Ascending aorta (tissue), 2 donors: Measurements from ENCODE around the gene STPG4. TPM values are rescaled to one million over a fixed set of nuclear protein-coding genes. Genes with fewer than 3 reads are reported as not detected.

ENCODE experiments used
- DNase-seq, 2 donors: peaks; one replicate each; pipeline ENCODE4 v3.0.0-alpha.2; 2019; ENCODE audit warnings: low spot score in 2 of 2
- H3K27ac ChIP-seq, 2 donors: fragments of 200-600 bp; sonication (generic); one replicate each; pipeline ENCODE4 v1.5.1; 2016 to 2017; ENCODE audit warnings: mild to moderate bottlenecking in 1 of 2
- H3K27me3 ChIP-seq: fragments of 200-600 bp; sonication (generic); one replicate; pipeline ENCODE4 v1.5.1; 2017
- H3K36me3 ChIP-seq, 2 donors: fragments of 200-600 bp; sonication (generic); one replicate each; pipeline ENCODE4 v1.5.1; 2016
- H3K4me1 ChIP-seq, 2 donors: fragments of 200-600 bp; sonication (generic); one replicate each; pipeline ENCODE4 v1.5.1; 2016 to 2017; ENCODE audit warnings: mild to moderate bottlenecking in 1 of 2
- H3K4me3 ChIP-seq, 2 donors: fragments of 200-600 bp; sonication (generic); one replicate each; pipeline ENCODE4 v1.5.1; 2016 to 2017; ENCODE audit warnings: mild to moderate bottlenecking in 1 of 2
- H3K9me3 ChIP-seq, 2 donors: fragments of 200-600 bp; sonication (generic); one replicate each; pipeline ENCODE4 v1.5.1; 2016
- intact Hi-C: fragments of 100-400 bp; cut with DNase I; formaldehyde crosslinking; loops from one replicate; pipeline ENCODE4 v1.15.1; 2023
- total RNA-seq: library from RNA; depleted of rRNA; stranded (reverse); fragments of >200 nt; gene quantifications from one replicate; pipeline ENCODE4 v1.1.0, GENCODE V29; 2016
- TF ChIP-seq, protein P1 (sequence below), 3 experiments: fragments of 200-600 bp in 2 of 3; fragments of 450-650 bp in 1 of 3; sonication (generic) in 2 of 3; IDR thresholded peaks; one replicate each; pipeline ENCODE4 v1.5.1; 2016 to 2019; ENCODE audit warnings: antibody characterized with exemption in 3 of 3, mild to moderate bottlenecking in 1 of 3, moderate library complexity in 1 of 3

Gene STPG4
- total RNA-seq, 1 donor from 2014 or later: not detected

DNA sequence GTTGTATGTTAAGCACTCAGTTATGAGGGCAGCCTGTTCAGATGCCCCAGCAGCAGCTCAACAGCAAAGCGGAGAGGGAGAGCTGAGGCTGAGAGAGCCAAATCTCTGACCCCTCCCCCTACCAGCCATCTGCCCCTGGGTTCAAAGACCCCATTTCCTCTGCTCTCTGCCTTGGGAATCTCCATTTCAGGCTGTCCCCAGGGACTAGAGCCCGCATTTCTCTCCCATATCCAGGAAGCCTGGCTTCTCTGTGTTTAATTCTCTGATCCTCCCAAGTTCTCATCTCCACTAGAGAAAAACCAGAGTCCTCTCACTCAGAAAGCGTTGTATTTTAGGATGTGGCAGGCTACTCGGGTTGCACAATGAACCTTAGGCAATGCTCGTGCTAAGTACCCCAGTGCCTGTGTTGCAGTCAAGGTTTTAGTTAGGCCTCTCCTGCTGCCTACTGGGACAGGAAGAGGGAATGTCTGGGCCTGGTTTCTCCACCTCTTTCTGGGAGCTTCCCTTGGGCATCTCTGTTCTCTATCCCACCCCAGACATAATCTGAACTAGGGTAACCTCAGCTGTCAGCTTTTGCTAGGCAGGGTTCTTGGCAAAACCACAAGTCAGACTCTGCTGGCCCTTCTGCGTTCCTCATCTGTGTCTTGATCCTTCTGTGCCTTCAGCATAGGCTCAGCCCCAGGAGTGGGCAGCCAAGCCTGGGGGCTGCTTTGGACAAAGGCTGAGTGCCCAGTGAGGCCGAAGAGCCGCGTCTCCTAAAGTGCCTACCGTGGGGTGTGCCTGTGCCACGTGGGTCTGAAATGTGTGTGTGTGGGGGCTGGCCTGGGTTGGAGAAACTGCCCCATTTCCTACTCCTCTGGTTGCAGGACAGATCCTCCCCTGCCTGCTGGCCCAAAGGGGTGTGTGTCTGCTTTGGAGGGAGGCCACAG lies 96.8 kb downstream of the STPG4 start:
- Histone ChIP-seq H3K4me3 (no peak overlapping the region), H3K4me1 (peaks cover 23 to 50% of the 10 kb centered on the region in 2 donors), H3K27me3 (no peaks in the 10 kb centered on the region), H3K36me3 (peaks cover 17 to 35% of the 10 kb centered on the region in 2 donors), H3K9me3 (no peaks in the 10 kb centered on the region), H3K27ac (peak overlapping the region; percentile 85 to 86)
- DNase-seq: peak in 1 of 2 donors; percentile 87
- TF ChIP-seq, protein P1, sequence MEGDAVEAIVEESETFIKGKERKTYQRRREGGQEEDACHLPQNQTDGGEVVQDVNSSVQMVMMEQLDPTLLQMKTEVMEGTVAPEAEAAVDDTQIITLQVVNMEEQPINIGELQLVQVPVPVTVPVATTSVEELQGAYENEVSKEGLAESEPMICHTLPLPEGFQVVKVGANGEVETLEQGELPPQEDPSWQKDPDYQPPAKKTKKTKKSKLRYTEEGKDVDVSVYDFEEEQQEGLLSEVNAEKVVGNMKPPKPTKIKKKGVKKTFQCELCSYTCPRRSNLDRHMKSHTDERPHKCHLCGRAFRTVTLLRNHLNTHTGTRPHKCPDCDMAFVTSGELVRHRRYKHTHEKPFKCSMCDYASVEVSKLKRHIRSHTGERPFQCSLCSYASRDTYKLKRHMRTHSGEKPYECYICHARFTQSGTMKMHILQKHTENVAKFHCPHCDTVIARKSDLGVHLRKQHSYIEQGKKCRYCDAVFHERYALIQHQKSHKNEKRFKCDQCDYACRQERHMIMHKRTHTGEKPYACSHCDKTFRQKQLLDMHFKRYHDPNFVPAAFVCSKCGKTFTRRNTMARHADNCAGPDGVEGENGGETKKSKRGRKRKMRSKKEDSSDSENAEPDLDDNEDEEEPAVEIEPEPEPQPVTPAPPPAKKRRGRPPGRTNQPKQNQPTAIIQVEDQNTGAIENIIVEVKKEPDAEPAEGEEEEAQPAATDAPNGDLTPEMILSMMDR (IDR thresholded peaks at IDR 0.05): no peak
- intact Hi-C loops: no loop called here

DNA sequence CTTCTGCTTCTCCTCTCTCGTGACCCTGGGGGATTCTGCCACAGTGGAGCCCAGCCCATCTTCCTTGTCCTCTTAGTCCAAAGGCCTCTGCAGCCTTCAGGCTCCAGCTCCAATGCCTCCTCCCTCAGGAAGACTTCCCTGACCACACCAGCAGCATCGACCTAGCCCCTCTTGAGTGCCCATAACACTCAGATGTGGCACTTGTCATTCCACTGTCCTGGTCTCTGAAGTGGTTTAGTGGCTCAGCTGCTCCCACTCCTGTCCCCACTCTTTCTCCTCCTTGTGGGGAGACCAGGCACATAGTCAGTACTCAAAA lies 97.5 kb downstream of the STPG4 start:
- TF ChIP-seq, protein P1 (IDR thresholded peaks at IDR 0.05): no peak
- no peaks in the 10 kb centered on the region for H3K27me3 ChIP-seq
- peak overlapping the region; percentile 85 to 86 for H3K27ac ChIP-seq
- H3K4me3 ChIP-seq: no peak overlapping the region
- H3K36me3 ChIP-seq: peaks cover 23 to 38% of the 10 kb centered on the region in 2 donors
- peaks cover 23 to 44% of the 10 kb centered on the region in 2 donors for H3K4me1 ChIP-seq
- no peak for DNase-seq
- H3K9me3 ChIP-seq: no peaks in the 10 kb centered on the region
- intact Hi-C loops: no loop called here

DNA sequence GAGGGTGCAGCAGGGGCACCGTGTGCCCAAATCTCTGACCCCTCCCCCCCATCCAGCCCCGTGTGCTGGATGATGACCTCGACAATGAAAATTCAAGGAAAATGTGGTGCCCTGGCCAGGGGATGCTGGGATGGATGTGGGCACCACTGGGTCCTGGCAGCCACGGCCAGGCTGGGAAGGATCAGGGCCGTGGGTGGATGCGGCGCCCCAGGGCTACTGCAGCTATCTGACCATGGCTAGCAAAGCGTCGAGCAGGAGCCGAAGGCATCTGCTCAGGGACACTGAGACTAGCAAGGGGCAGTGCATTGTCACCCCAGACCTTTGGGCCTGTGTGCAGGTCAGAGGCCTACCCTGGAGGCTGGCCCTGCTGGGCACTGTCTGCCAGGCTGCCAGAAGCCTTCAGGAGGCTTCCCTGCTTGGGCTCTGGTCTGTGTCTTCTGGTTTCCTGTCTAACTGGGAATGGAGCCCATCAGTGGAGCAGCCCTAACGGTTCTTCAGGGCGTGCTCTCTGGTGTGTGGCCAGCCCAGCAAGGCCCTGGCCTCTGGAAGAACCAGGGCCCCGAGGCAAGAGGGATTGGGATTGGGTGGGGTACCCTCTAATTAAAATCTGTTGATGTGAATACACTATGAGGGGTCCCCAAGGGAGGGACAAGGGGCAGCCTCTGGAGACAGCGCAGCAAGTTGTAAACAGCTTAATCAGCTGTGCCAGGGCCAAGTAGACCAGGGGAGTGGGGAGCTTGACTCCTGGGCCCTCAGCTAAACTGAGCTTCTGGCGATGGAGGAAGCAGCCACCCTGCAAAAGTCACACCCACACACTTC lies 98.0 kb downstream of the STPG4 start:
- no peak overlapping the region for H3K4me3 ChIP-seq
- H3K36me3 ChIP-seq: peaks cover 29 to 39% of the 10 kb centered on the region in 2 donors
- no peaks in the 10 kb centered on the region for H3K9me3 ChIP-seq
- TF ChIP-seq, protein P1 (IDR thresholded peaks at IDR 0.05): no peak
- H3K27ac ChIP-seq: peak overlapping the region; percentile 85 to 86
- H3K27me3 ChIP-seq: no peaks in the 10 kb centered on the region
- DNase-seq: no peak
- intact Hi-C loops: no loop called here
- peaks cover 23 to 41% of the 10 kb centered on the region in 2 donors for H3K4me1 ChIP-seq

DNA sequence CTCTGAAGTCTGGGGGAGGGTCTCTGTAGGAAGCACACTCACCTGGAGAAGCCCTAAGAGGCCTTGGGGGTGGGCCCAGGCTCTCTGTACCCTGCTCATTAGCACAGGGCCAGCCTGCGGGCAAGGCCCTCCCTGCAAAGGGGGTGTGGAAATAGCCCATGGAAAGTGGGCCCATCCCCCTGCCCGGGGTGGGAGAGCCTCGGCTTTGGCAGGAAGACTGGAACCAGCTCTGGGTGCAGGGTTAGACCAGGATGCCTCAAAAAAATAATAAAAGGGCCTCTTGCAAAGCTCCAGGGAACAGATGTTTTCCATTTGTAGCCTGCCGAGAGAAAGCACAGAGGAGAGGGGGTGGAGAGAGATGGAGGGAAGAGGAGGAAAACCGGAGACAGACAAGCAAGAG lies 98.7 kb downstream of the STPG4 start:
- intact Hi-C loops: no loop called here
- peaks cover 35 to 40% of the 10 kb centered on the region in 2 donors for H3K36me3 ChIP-seq
- peak overlapping the region; percentile 85 to 86 for H3K27ac ChIP-seq
- peaks cover 23 to 41% of the 10 kb centered on the region in 2 donors for H3K4me1 ChIP-seq
- no peaks in the 10 kb centered on the region for H3K9me3 ChIP-seq
- DNase-seq: no peak
- TF ChIP-seq, protein P1 (IDR thresholded peaks at IDR 0.05): no peak
- no peaks in the 10 kb centered on the region for H3K27me3 ChIP-seq
- H3K4me3 ChIP-seq: no peak overlapping the region

DNA sequence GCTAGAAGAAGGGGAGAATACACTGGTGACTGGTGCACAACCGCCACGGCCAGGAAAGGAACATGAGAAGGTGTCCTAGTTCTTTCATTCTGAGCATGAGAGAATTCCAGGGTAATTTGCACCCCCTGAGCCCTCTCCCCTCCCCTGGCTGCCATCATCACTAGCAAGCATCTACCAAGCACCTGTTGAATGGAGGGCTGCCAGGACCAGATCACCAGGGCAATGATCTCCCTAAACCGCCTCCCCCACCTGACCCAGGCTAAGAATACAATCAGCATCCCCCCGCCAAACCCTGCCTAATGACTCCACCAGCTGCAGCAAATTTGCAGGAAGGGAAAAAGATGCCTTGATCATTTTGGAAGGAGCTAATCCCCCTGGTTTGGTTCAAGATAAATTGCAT lies 100.2 kb downstream of the STPG4 start:
- no peaks in the 10 kb centered on the region for H3K27me3 ChIP-seq
- no peak for DNase-seq
- no peaks in the 10 kb centered on the region for H3K9me3 ChIP-seq
- H3K36me3 ChIP-seq: peaks cover 39 to 42% of the 10 kb centered on the region in 2 donors
- peaks cover 23 to 41% of the 10 kb centered on the region in 2 donors for H3K4me1 ChIP-seq
- TF ChIP-seq, protein P1 (IDR thresholded peaks at IDR 0.05): no peak
- intact Hi-C loops: no loop called here
- H3K4me3 ChIP-seq: no peak overlapping the region
- H3K27ac ChIP-seq: peak overlapping the region in 1 of 2 donors; percentile 86
